ENCODE results near the gene NRDC. TPM values are rescaled to one million over a fixed set of nuclear protein-coding genes. Genes with fewer than 3 reads are reported as not detected.
A peak's percentile ranks its signal among the peaks of the same experiment; 100 is the strongest.

Gene NRDC
- total and polyA plus RNA-seq, 9 of the 15 experiments (the other 6 are each of a cell fraction or from before 2014, with no cell fraction given): 102 to 371 (median 201) TPM

GRCh38 chr1:51840743-51841461 lies 37.6 kb downstream of the NRDC start (continued):
- no peak for TF ChIP-seq BCLAF1 (IDR thresholded peaks at IDR 0.05; ENCODE audit: borderline replicate concordance in 1 of 2, control insufficient read depth in 1 of 2, low read depth in 2 of 2, low read length in 1 of 2)
- TF ChIP-seq C11orf30 (IDR thresholded peaks at IDR 0.05; ENCODE audit: low read depth): peak; percentile 44; the same call in 1 of the 2 replicates

- no peak overlapping the region for H3K9ac ChIP-seq (ENCODE audit: insufficient read depth in 1 of 2, low read depth in 2 of 2, low read length in 2 of 2)
- 92% methylated on average over 2 of the region's 2 CpGs for WGBS (ENCODE audit: insufficient coverage, low coverage, missing lambda C conversion rate)
- no peak for DNase-seq (ENCODE audit: extremely low read depth in 1 of 4, low spot score in 3 of 4)
- H2AFZ ChIP-seq (ENCODE audit: low read depth, low read length): no peak overlapping the region
- no peak for ATAC-seq
- no peak for FAIRE-seq
- no peak overlapping the region for H3K4me2 ChIP-seq (ENCODE audit: insufficient read depth, low read length)
- peaks cover 61% of the 10 kb centered on the region for H3K36me3 ChIP-seq (ENCODE audit: control insufficient read depth, insufficient read depth, low read length)
- no peak overlapping the region for H3K4me3 ChIP-seq
- H3K27me3 ChIP-seq (ENCODE audit: control insufficient read depth in 2 of 2, insufficient read depth in 2 of 2, low read length in 2 of 2): no peaks in the 10 kb centered on the region
- H3K9me1 ChIP-seq (ENCODE audit: control insufficient read depth, insufficient read depth, low read length): no peaks in the 10 kb centered on the region
- no peaks in the 10 kb centered on the region for H3K9me3 ChIP-seq (replicated peaks; ENCODE audit: control insufficient read depth, insufficient read depth, low read depth, low read length)
- ChIA-PET POLR2A (interaction anchor here (0.9 to 2.2 kb wide), 5 partner anchors 11 to 30 kb away, joined by 3 to 11 read pairs (median 4); no protein-coding TSS in a partner anchor), CTCF (ENCODE audit: low intra/inter-chr PET ratio) (no interaction called here)
- no TSS peak for BruUV-seq (replicated peaks)
- intact Hi-C loops (cut with micrococcal nuclease): loop anchor here (5.0 kb wide), 1 partner anchor 37 kb away; the partner anchor contains the start of gene NRDC
- H3K79me2 ChIP-seq (ENCODE audit: control insufficient read depth, insufficient read depth, low read length): peaks cover 63% of the 10 kb centered on the region
- no peaks in the 10 kb centered on the region for H4K20me1 ChIP-seq (replicated peaks; ENCODE audit: control insufficient read depth, insufficient read depth, low read length)
- peaks cover 2 to 8% of the 10 kb centered on the region in 2 experiments; a peak in 2 of 5 replicates for H3K4me1 ChIP-seq (replicated peaks in 1 of 2; ENCODE audit: control insufficient read depth in 2 of 2, insufficient read depth in 2 of 2, low read length in 2 of 2)
- H3K27ac ChIP-seq (ENCODE audit: extremely low read depth, low read depth, low read length): no peak overlapping the region
- in situ Hi-C loops (cut with MboI): no loop called here
- no peak for TF ChIP-seq ZNF280A (IDR thresholded peaks at IDR 0.05; ENCODE audit: low read depth, partially characterized antibody)
- TF ChIP-seq HNRNPLL (IDR thresholded peaks at IDR 0.05; ENCODE audit: low read depth, low read length, poor library complexity, severe bottlenecking): no peak
- no peak for TF ChIP-seq PRDM10 (IDR thresholded peaks at IDR 0.05; ENCODE audit: partially characterized antibody)
- TF ChIP-seq CHCHD3 (CRISPR knock-in tag; IDR thresholded peaks at IDR 0.05): no peak
- no peak for TF ChIP-seq PML (IDR thresholded peaks at IDR 0.05; ENCODE audit: low read length)
- TF ChIP-seq SMARCB1 (IDR thresholded peaks at IDR 0.05; ENCODE audit: insufficient read length, low read depth): no peak
- no peak for TF ChIP-seq CHD4 (IDR thresholded peaks at IDR 0.05; ENCODE audit: insufficient read depth, insufficient replicate concordance, low read depth, low read length, poor library complexity, severe bottlenecking)
- TF ChIP-seq TRIM24 (IDR thresholded peaks at IDR 0.05): no peak
Measured at GRCh38 chr1:51840182-51840581, 38.3 kb downstream of the NRDC start.
